Measurements from ENCODE around the gene ADAM19. TPM values are rescaled to one million over a fixed set of nuclear protein-coding genes. Genes with fewer than 3 reads are reported as not detected.

The ADAM19 gene
- total RNA-seq, 4 donors from 2014 or later: 1.1 to 47.9 (median 5.4) TPM

GRCh38 chr5:157581901-157582300 lies 6.3 kb upstream of the ADAM19 start:
- Histone ChIP-seq H3K27ac (no peak overlapping the region), H3K27me3 (no peaks in the 10 kb centered on the region), H3K36me3 (no peaks in the 10 kb centered on the region), H3K4me3 (no peak overlapping the region), H3K4me1 (peaks cover 0 to 4% (median 0%) of the 10 kb centered on the region in 4 donors), H3K9me3 (no peaks in the 10 kb centered on the region)
- TF ChIP-seq POLR2A (IDR thresholded peaks at IDR 0.05) (no peak), CTCF (IDR thresholded peaks at IDR 0.05) (no peak)
- DNase-seq: no peak

- H3K27ac ChIP-seq: no peak overlapping the region
- TF ChIP-seq CTCF (IDR thresholded peaks at IDR 0.05): no peak
- TF ChIP-seq POLR2A (IDR thresholded peaks at IDR 0.05): no peak
- H3K27me3 ChIP-seq: no peaks in the 10 kb centered on the region
- no peak for DNase-seq
- no peaks in the 10 kb centered on the region for H3K9me3 ChIP-seq
- no peaks in the 10 kb centered on the region for H3K36me3 ChIP-seq
- no peak overlapping the region for H3K4me3 ChIP-seq
- H3K4me1 ChIP-seq: peaks cover 0 to 4% (median 2%) of the 10 kb centered on the region in 4 donors
These were observed 2.7 kb upstream of the ADAM19 start for GRCh38 chr5:157578079-157578780.

GRCh38 chr5:157576678-157577077 lies 1.1 kb upstream of the ADAM19 start:
- no peaks in the 10 kb centered on the region for H3K36me3 ChIP-seq
- DNase-seq: no peak
- peaks cover 0 to 12% (median 2%) of the 10 kb centered on the region in 4 donors for H3K4me1 ChIP-seq
- H3K9me3 ChIP-seq: no peaks in the 10 kb centered on the region
- TF ChIP-seq CTCF (IDR thresholded peaks at IDR 0.05): no peak
- no peaks in the 10 kb centered on the region for H3K27me3 ChIP-seq
- no peak overlapping the region for H3K27ac ChIP-seq
- no peak overlapping the region for H3K4me3 ChIP-seq

GRCh38 chr5:157574456-157575380 lies 857 bp downstream of the ADAM19 start:
- no peak for TF ChIP-seq POLR2A (IDR thresholded peaks at IDR 0.05)
- TF ChIP-seq CTCF (IDR thresholded peaks at IDR 0.05): no peak
- Histone ChIP-seq H3K4me3 (peak overlapping the region; percentile 73 to 98 (median 90)), H3K4me1 (peaks cover 0 to 24% (median 7%) of the 10 kb centered on the region in 4 donors), H3K9me3 (no peaks in the 10 kb centered on the region), H3K27ac (peak overlapping the region; percentile 86 to 96 (median 90)), H3K27me3 (no peaks in the 10 kb centered on the region), H3K36me3 (no peaks in the 10 kb centered on the region)
- DNase-seq: peak in 1 of 3 donors; percentile 55

- Histone ChIP-seq H3K4me1 (peaks cover 0 to 30% (median 9%) of the 10 kb centered on the region in 4 donors), H3K27ac (peak overlapping the region; percentile 62 to 96 (median 81)), H3K36me3 (no peaks in the 10 kb centered on the region), H3K4me3 (peak overlapping the region in 2 of 4 donors; percentile 2 to 4), H3K9me3 (no peaks in the 10 kb centered on the region), H3K27me3 (no peaks in the 10 kb centered on the region)
- no peak for TF ChIP-seq POLR2A (IDR thresholded peaks at IDR 0.05)
- TF ChIP-seq CTCF (IDR thresholded peaks at IDR 0.05): no peak
- peak in 2 of 3 donors; percentile 85 to 87 for DNase-seq
These were observed 4.2 kb downstream of the ADAM19 start for GRCh38 chr5:157571357-157571827.

Data from Peyer's patch (tissue), 4 donors.